ENCODE results near the gene C5. TPM values are rescaled to one million over a fixed set of nuclear protein-coding genes. Genes with fewer than 3 reads are reported as not detected.
"Not testable (repeated sequence)": the region's sequence is repeated elsewhere in the genome, so short reads cannot be mapped to it uniquely, and the experiment has no call there.

Gene C5
- total and polyA plus RNA-seq, 8 donors, result 12.3 to 91.6 (median 77.8) TPM

DNA sequence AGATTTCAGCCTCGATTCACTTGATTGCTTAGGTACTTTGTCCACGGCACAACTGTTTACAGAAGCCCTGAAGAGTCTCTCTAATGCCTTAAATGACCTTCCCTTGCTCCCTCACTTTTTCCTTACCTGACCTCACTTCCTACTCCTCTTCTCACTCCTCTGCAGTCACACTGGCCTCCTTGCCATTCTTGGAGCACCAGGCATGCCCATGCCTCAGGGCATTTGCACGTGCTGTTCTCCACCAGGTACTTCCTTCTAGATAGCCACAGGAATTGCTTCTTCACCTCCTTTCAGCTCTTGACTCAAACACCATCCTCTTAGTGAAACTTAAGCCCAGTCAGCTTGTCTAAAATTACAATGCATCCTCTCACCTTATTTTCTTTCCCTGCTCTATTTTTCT lies 71.1 kb downstream of the C5 start:
- DNase-seq, result no peak

DNA sequence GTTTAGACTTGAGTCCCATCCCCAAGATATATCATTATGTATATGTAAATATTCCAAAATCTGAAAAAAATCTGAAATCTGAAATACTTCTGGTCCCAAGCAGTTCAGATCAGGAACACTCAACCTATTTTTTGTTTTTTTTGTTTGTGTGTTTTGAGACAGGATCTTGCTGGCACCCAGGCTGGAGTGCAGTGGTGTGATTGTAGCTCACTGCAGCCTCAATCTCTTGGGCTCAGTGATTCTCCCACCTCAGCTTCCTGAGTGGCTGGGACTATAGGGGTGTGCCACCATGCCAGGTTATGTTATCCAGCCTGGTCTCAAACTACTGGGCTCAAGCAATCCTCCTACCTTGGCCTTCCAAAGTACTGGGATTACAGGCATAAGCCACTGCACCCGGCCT lies 72.8 kb downstream of the C5 start:
- H3K27ac ChIP-seq, result no peak overlapping the region
- H3K27me3 ChIP-seq, result no peaks in the 10 kb centered on the region
- no peak for DNase-seq
- ATAC-seq, result no peak
- intact Hi-C loops (cut with DNase I), result no loop called here
- H3K36me3 ChIP-seq, result no peaks in the 10 kb centered on the region
- TF ChIP-seq, protein P1, sequence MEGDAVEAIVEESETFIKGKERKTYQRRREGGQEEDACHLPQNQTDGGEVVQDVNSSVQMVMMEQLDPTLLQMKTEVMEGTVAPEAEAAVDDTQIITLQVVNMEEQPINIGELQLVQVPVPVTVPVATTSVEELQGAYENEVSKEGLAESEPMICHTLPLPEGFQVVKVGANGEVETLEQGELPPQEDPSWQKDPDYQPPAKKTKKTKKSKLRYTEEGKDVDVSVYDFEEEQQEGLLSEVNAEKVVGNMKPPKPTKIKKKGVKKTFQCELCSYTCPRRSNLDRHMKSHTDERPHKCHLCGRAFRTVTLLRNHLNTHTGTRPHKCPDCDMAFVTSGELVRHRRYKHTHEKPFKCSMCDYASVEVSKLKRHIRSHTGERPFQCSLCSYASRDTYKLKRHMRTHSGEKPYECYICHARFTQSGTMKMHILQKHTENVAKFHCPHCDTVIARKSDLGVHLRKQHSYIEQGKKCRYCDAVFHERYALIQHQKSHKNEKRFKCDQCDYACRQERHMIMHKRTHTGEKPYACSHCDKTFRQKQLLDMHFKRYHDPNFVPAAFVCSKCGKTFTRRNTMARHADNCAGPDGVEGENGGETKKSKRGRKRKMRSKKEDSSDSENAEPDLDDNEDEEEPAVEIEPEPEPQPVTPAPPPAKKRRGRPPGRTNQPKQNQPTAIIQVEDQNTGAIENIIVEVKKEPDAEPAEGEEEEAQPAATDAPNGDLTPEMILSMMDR (IDR thresholded peaks at IDR 0.05), result no peak
- H3K4me3 ChIP-seq, result no peak overlapping the region
- H3K9me3 ChIP-seq, result no peaks in the 10 kb centered on the region
- H3K4me1 ChIP-seq, result no peaks in the 10 kb centered on the region

More for the DNA sequence above, 71.1 kb downstream of the C5 start:
- TF ChIP-seq, protein P1 (IDR thresholded peaks at IDR 0.05), result no peak
- Histone ChIP-seq H3K4me1 (no peaks in the 10 kb centered on the region), H3K9me3 (no peaks in the 10 kb centered on the region), H3K27ac (no peak overlapping the region), H3K36me3 (no peaks in the 10 kb centered on the region), H3K4me3 (no peak overlapping the region), H3K27me3 (no peaks in the 10 kb centered on the region)
- intact Hi-C loops (cut with DNase I), result no loop called here
- peak; percentile 53 for ATAC-seq

DNA sequence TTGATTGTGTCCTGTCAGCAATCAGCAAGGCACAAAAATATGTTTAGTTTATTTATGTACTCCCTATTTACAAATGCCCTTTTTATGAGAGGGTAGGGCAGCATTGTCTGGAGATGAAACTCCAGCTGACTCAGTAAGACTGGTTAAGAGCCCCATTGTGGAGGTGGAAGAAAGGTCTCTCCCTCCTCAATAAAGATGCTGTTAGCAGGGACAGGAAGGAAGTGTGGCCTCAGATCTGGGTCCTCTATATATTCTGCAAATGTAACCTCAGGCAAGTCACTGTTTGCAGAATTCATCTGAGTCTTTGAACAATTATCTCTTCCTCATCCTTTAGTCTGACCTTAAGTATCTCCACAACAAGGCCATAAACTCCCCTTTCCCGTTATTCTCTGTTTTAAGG lies 75.2 kb downstream of the C5 start:
- DNase-seq (no peak), ATAC-seq (no peak)
- Histone ChIP-seq H3K36me3 (no peaks in the 10 kb centered on the region), H3K27me3 (no peaks in the 10 kb centered on the region), H3K27ac (no peak overlapping the region), H3K9me3 (no peaks in the 10 kb centered on the region), H3K4me3 (no peak overlapping the region), H3K4me1 (no peaks in the 10 kb centered on the region)
- intact Hi-C loops (cut with DNase I), result no loop called here
- TF ChIP-seq, protein P1 (IDR thresholded peaks at IDR 0.05), result no peak

DNA sequence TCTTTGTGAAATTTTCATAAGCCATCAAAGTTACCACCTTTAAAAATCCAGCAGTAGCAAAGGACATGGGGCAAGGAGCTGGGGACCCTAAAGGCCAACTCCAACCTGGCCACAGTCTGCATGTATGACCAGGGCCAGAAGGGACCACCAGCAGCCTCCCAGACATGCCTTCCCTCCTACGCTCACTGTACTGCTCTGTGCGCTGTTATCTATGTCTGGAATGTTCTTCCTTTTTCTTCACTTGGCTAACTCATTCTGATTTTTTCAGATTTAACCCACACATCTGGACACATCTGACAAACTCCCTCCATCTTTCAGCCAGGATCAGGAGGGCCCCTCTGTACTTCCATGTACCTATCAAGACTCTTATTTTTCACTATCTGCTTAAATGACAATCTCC lies 75.9 kb downstream of the C5 start:
- ATAC-seq (no peak), DNase-seq (no peak)
- no peaks in the 10 kb centered on the region for H3K36me3 ChIP-seq
- no peak overlapping the region for H3K4me3 ChIP-seq
- H3K27ac ChIP-seq, result no peak overlapping the region
- TF ChIP-seq, protein P1 (IDR thresholded peaks at IDR 0.05), result no peak
- H3K27me3 ChIP-seq, result no peaks in the 10 kb centered on the region
- intact Hi-C loops (cut with DNase I), result no loop called here
- no peaks in the 10 kb centered on the region for H3K4me1 ChIP-seq
- H3K9me3 ChIP-seq, result no peaks in the 10 kb centered on the region

DNA sequence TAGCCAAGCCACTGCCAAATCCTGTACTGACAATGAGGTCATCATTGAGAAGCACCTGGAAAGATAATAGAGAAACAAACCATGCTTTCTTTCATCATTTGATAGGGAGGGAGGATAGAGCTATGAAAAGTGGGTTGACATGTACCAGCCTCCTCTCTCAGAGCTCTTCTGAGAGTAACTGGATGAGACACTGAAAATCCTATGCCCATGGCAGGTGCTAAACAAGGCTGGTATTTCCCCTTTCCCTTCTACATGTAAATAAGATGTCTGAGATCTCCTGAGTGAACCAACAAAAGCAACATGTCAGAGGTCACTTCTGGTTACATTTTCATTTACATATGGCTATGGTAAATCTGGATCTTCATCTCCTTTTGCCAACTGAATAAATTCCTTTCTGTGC lies 78.1 kb downstream of the C5 start:
- no peaks in the 10 kb centered on the region for H3K36me3 ChIP-seq
- no peak overlapping the region for H3K27ac ChIP-seq
- H3K9me3 ChIP-seq, result no peaks in the 10 kb centered on the region

DNA sequence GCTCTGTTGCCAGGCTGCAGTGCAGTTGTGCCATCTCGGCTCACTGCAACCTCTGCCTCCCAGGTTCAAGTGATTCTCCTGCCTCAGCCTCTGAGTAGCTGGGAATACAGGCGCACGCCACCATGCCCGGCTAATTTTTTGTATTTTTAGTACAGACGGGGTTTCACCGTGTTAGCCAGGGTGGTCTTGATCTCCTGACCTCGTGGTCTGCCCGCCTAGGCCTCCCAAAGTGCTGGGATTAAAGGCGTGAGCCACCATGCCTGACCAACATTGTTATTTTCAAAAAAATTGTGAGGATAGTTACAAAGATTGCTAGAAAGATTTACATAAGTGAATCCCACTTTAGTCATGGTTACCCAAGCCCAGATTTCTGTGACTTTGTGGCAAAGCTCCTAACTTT lies 78.6 kb downstream of the C5 start:
- H3K4me3 ChIP-seq; H3K27ac ChIP-seq; H3K9me3 ChIP-seq; intact Hi-C loops (cut with DNase I); H3K27me3 ChIP-seq; H3K4me1 ChIP-seq; DNase-seq; ATAC-seq; H3K36me3 ChIP-seq: not testable (repeated sequence)

More for the DNA sequence above, 78.1 kb downstream of the C5 start:
- DNase-seq (no peak), ATAC-seq (no peak)
- TF ChIP-seq, protein P1 (IDR thresholded peaks at IDR 0.05), result no peak
- no peaks in the 10 kb centered on the region for H3K4me1 ChIP-seq
- no peaks in the 10 kb centered on the region for H3K27me3 ChIP-seq
- no peak overlapping the region for H3K4me3 ChIP-seq
- intact Hi-C loops (cut with DNase I), result no loop called here
